Activated naive CD8-positive, alpha-beta T cell treated with anti-CD3 and anti-CD28 coated beads, Interleukin-2, amount 50 U/mL, for 16 hours (primary cell): ENCODE results near the gene SPACA4.
"Not testable (repeated sequence)": the region's sequence is repeated elsewhere in the genome, so short reads cannot be mapped to it uniquely, and the experiment has no call there.

ENCODE experiments used
- DNase-seq: peaks from one replicate; pipeline ENCODE4 v3.0.0-alpha.2; 2020; ENCODE audit warnings: low read depth, low spot score

SPACA4 gene

DNA sequence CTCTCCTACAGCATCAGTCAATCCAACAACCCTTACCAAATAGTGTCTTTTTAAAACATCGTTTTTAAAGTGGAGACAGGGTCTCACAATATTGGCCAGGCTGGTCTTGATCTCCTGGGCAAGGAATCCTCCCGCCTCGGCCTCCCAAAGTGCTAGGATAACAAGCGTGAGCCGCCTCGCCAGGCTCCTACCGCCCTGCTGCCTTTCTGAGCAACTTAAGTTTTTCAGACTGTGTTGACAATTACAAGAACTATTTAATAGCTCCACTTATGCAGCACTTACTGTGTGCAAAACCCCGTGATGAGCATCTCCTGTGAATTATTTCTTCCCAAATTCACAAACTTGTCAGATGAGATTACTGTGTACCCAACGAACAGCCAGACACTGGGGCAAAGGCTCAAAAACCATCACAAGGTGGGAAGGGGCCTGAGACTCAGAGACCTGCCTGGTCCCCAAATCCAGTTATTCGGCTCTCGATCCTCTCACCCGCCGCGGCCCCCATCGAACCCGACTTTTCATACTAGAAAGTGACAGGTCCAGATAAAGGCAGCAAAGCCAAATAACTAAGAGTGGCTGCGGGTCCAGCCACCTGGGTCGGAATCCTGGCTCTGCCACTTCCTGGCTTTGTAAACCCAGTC is 11.9 kb downstream of the SPACA4 start:
- DNase-seq: no peak

DNA sequence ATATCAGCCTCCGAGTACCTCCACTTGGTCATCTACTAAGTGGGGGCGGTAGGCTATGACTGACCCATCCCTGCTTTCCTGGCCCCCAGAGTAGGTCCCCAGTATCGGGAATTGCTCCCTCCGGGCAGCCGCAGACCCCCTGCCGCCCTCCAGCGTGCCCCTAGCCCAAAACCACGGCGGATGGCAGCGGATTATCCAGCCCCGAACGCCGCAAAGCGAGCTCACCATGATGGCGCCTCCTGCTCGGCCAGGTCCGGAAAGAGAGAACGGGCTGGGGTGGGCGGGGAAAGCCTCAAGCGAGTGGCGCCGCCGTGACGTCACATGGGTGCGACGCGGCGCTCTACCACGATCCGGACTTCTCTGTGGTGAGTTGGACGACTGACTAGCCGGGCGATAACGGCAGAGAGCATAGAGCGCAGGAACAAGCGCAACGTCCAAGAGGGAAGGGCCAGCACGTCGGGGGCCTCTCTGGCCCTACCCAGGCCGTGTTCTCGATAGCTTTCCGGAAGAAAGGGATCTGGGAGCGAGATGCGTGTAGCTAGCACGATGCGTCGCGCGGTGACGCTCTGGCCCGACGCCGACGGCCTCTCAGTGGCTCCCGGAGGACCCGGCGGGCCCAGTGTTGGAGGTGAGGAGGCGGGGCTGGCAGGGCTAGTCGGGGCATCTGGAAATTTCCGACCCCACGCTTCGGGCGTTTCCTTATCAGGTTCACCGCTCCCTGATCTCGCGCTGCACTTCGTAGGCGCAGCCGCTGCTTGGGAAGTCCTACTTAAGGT is 12.6 kb downstream of the SPACA4 start, which contains the start of the genes RPL18 and SPHK2:
RPL18 (minus strand) TSS at position 263 of the 776 bp plus-strand sequence; CDS start at position 228, 35 bp downstream.
SPHK2 (plus strand) TSS at position 591 of the 776 bp plus-strand sequence. CDS start 1,009 bp downstream, outside the sequence.
- peak; percentile 88 for DNase-seq

DNA sequence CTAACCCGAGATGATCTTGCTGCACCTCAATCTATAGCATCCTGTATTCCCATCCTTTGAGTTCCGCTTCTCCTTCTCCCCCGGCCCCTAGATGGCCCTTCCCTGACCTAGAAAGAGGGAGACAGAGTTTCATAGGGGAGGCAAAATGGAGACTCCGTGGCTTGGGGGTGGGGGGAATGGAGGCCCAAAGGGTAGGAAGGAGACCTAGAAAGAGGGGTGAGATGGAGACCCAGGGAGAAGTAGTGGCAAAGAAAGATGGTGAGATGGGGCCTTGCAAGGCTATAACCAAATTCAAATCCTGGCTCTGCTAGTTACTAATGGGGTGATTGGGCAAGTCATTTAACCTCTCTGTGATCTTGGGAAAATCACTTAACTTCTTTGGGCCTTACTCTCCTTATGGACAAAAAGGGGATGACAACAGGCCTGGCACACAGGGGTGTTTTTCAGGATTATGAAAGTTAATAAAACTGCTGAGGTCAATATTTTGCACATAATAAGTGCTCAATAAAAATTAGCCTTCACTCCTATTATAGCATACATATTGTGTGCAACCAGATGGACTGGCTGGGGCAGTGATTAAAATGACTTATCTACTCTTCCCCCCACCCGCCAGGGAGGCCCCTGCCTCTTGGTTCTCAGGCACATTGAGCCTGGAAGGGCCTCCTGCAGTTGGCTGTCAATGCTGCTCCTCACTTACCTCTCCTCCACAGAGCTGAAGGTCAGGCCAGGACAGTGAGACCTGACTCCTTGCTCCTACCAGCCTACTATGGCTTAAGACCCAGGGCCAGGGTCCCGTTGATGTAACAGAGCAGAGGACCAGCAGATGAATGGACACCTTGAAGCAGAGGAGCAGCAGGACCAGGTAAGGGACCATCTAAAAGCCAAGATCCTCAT is 13.4 kb downstream of the SPACA4 start:
- DNase-seq: no peak

DNA sequence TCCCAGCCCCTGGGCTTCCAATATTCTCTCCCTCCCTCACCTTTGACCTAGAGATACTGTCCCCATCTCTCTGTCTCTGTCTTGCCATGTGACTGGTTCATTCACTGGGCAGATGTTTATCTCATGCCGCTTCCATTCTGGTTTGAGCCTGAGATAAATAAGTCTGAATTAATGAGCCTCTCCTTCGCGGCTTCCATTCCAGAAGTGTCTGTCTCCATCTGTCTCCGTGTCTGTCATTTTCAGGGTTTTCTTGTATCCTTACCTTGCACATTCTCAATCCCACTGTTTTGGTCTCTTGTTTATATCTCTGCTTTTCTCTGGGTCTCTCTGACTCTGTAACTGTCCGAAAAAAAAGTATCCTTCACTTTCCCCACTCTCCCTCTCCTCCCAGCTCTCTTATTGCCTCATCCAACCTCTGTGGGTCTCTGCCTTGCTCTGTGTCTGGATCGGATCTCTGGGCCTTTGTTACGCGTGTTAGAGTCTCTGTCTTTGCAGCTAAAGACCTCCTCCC is 17.1 kb downstream of the SPACA4 start:
- DNase-seq: no peak

DNA sequence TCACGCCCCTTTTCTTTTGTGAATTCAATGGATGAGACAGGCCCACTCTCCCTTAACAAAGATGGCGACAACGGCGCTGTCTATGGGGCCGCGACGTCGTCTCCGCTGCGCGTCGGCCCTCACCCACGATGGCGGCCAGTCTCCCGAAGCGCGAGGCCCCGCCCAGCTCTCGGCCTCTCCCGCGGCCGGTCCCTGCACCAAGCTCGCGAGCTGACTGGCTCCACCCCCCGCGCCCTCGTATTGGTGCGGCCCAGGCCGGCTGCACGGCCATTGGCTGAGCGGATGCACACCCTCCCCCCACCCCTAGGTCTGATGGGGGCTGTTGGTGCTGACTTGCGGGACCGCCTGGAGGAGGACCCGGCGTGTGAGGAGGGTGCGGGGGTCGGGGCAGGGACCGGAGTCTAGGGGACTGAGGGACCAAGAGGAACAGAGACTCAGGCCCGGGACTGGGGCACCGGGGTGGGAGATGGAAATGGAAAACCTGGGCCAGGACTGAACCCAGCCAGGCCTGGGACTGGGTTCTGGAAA is 17.6 kb downstream of the SPACA4 start:
- peak; percentile 98 for DNase-seq

DNA sequence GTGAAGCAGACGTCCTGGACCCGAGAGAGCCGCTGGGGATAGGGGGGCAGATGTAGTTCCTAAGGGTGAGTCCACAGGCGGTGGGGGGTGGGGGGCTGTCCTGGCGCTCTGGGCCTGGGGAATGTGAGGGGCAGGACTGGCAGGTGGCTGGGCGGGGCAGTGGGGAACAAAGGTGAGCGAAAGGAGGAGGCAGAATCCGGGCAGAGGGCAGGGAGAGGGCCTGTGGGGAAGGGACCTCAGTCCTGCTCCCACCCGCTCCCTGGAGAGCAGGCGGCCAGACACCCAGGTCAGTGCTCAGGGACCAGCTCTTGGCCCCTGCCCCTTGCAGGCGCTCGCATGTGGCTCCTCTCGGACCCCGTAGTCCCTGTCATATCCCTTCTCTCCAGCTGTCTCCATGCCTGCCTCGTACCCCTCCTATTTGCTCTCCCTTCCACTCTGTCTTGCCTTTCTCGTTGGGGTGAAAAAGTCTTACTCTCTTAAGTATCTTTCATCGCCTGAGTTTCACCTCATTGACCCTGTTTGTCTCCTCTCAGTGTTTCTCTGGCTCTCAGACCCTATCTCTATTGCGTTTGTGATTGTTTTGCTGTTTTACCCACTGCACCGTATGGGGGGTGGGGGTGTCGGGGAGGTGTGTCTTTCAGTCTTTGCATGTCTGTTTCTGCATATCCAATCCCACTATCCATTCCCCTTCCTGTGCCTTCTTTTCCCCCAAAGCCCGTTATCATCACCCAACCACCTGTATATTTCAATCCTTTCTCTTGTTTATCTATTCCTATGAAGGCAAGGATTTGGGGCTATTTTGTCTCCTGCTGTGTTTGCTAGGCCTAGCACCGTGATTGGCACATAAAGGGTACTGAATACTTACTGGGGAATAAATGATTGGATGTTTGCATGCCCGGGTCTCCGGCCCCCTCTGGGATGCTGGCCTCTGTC is 18.5 kb downstream of the SPACA4 start:
- no peak for DNase-seq

DNA sequence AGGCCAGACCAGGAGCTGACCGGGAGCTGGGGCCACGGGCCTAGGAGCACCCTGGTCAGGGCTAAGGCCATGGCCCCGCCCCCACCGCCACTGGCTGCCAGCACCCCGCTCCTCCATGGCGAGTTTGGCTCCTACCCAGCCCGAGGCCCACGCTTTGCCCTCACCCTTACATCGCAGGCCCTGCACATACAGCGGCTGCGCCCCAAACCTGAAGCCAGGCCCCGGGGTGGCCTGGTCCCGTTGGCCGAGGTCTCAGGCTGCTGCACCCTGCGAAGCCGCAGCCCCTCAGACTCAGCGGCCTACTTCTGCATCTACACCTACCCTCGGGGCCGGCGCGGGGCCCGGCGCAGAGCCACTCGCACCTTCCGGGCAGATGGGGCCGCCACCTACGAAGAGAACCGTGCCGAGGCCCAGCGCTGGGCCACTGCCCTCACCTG is 19.4 kb downstream of the SPACA4 start:
- no peak for DNase-seq

DNA sequence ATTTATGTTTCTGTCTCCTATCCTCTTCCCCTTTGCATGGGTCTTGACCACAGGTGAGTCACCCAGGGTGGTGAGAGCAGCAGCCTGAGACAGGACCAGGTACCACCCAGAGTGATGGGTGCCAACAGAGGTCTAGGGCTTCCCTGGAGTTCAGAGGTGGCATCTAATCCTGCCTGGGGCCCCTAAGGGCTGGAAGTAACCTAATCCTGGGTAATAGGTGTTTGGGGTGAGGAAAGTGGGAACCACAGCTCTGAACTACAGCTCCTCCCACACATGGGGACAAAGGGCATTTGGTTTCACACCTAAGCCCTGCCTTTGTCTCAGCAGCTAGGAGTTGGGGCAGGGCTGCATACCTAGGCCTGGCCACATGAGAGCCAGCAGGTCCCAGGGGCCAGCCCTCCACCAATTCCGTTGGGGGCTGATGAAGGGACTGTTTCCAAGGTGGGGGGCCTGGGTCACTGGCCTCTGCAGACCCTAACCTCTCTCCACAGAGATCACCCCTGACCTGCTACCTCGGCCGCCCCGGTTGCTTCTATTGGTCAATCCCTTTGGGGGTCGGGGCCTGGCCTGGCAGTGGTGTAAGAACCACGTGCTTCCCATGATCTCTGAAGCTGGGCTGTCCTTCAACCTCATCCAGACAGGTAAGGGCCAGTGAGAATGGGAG is 20.8 kb downstream of the SPACA4 start:
- no peak for DNase-seq

DNA sequence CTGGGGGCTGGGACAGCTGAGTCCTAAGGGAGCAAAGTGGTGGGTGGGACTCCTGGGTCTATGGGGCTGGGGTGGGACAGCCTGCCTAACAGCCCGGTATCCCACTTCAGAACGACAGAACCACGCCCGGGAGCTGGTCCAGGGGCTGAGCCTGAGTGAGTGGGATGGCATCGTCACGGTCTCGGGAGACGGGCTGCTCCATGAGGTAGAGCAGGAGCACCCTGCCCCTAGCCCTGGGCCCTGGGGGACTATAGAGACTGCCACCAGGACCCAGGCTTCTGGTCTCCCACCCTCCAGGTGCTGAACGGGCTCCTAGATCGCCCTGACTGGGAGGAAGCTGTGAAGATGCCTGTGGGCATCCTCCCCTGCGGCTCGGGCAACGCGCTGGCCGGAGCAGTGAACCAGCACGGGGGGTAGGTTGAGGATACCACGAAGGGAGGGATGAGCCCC is 21.3 kb downstream of the SPACA4 start:
- no peak for DNase-seq

DNA sequence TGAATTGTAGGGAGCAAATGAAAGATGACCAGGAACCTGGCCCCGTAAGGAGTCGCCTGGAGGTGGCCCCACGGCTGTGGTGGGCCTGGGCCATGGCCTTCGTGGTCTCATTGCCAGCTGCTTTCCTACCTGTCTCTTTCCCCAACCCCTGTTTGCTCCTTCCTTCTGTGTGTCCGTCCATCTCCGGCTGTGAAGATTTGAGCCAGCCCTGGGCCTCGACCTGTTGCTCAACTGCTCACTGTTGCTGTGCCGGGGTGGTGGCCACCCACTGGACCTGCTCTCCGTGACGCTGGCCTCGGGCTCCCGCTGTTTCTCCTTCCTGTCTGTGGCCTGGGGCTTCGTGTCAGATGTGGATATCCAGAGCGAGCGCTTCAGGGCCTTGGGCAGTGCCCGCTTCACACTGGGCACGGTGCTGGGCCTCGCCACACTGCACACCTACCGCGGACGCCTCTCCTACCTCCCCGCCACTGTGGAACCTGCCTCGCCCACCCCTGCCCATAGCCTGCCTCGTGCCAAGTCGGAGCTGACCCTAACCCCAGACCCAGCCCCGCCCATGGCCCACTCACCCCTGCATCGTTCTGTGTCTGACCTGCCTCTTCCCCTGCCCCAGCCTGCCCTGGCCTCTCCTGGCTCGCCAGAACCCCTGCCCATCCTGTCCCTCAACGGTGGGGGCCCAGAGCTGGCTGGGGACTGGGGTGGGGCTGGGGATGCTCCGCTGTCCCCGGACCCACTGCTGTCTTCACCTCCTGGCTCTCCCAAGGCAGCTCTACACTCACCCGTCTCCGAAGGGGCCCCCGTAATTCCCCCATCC is 22.1 kb downstream of the SPACA4 start:
- no peak for DNase-seq

DNA sequence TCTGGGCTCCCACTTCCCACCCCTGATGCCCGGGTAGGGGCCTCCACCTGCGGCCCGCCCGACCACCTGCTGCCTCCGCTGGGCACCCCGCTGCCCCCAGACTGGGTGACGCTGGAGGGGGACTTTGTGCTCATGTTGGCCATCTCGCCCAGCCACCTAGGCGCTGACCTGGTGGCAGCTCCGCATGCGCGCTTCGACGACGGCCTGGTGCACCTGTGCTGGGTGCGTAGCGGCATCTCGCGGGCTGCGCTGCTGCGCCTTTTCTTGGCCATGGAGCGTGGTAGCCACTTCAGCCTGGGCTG is 22.7 kb downstream of the SPACA4 start:
- no peak for DNase-seq

DNA sequence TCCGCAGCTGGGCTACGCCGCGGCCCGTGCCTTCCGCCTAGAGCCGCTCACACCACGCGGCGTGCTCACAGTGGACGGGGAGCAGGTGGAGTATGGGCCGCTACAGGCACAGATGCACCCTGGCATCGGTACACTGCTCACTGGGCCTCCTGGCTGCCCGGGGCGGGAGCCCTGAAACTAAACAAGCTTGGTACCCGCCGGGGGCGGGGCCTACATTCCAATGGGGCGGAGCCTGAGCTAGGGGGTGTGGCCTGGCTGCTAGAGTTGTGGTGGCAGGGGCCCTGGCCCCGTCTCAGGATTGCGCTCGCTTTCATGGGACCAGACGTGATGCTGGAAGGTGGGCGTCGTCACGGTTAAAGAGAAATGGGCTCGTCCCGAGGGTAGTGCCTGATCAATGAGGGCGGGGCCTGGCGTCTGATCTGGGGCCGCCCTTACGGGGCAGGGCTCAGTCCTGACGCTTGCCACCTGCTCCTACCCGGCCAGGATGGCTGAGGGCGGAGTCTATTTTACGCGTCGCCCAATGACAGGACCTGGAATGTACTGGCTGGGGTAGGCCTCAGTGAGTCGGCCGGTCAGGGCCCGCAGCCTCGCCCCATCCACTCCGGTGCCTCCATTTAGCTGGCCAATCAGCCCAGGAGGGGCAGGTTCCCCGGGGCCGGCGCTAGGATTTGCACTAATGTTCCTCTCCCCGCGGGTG is 23.2 kb downstream of the SPACA4 start:
- DNase-seq: no peak

DNA sequence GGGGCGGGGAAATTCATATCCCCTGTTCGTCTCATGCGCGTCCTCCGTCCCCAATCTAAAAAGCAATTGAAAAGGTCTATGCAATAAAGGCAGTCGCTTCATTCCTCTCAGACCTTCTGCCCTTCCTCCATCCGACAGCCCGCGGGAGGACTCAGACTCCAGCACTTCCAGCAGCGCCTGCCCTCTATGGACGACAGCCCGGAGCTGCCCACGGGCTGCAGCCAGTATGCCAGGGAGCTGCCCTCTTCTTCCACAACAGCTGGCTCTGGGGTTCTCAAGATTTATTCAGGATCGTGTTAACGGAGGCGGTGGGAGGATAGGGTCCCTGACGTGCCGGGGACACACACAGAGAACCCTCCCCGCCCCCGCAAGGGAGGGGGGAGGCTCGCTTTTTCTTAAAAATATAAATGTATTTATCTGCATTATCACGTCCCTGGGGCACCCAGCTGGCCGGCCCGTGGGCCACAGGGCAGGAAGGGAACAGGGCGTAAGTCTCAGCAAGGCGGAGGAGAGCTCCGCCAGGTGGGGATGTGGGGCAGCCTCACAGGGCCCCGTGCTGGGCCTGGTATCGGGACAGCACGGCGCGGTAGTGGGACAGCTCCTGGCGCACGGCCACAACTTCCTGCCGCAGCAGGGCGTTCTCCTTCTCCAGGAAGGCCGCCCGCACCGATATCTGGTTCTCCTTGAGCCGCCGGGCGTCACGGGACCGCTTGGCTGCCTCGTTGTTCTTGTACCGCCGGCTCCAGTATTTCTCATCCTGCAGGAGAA is 23.9 kb downstream of the SPACA4 start:
- DNase-seq: no peak

DNA sequence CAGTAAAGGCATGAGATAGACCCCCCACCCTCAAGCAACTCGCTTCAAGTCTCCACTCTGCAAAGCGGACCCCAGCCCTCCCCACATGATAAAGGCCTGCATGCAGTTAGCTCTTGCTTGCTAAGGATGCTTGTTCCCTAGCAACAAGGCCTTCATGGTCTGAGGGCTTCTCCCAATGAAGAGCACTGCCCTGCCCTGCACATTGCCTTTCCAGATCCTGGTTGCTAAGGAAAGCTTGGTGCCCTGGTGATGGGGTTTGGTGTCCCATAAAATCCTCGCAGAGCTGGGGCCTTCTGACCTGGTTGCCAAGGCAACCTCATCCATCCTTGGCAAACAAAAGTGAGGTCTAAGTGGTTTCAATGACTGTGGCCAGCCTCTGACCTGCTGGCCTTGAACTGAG is 24.7 kb downstream of the SPACA4 start:
- no peak for DNase-seq

DNA sequence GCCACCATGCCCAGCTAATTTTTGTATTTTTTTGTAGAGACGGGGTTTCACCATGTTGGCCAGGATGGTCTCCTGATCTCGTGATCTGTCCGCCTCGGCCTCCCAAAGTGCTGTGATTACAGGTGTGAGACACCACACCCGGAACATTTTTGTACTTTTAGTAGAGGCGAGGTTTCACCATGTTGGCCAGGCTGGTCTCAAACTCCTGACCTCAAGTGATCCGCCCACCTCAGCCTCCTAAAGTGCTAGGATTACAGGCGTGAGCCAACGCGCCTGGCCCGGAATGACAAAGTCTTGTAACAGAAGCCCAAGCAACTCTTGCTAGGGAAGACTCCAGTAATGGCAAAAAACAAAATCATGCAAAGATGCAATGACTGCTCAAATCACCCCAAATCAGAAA is 25.7 kb downstream of the SPACA4 start:
- DNase-seq: not testable (repeated sequence)

DNA sequence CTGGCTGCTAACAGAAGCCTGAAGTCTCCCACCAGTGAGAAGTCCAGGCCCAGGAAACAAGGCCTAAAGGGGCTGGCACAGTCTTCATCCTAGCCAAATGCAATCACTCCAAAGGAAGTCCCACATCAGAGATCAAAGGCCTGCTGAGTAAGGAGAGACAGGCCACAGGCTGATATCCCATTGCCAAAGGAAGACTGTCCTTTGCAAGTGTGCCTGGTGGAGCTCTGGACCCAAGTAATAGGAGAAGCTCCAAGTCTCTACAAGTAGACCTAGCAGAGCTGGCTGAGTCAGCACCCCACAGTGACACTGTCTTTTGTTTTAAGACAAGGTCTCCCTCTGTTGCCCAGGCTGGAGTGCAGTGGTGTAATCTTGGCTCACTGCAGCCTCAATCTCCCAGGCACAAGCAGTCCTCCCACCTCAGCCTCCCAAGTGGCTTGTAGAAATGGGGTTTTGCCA is 26.2 kb downstream of the SPACA4 start:
- no peak for DNase-seq

DNA sequence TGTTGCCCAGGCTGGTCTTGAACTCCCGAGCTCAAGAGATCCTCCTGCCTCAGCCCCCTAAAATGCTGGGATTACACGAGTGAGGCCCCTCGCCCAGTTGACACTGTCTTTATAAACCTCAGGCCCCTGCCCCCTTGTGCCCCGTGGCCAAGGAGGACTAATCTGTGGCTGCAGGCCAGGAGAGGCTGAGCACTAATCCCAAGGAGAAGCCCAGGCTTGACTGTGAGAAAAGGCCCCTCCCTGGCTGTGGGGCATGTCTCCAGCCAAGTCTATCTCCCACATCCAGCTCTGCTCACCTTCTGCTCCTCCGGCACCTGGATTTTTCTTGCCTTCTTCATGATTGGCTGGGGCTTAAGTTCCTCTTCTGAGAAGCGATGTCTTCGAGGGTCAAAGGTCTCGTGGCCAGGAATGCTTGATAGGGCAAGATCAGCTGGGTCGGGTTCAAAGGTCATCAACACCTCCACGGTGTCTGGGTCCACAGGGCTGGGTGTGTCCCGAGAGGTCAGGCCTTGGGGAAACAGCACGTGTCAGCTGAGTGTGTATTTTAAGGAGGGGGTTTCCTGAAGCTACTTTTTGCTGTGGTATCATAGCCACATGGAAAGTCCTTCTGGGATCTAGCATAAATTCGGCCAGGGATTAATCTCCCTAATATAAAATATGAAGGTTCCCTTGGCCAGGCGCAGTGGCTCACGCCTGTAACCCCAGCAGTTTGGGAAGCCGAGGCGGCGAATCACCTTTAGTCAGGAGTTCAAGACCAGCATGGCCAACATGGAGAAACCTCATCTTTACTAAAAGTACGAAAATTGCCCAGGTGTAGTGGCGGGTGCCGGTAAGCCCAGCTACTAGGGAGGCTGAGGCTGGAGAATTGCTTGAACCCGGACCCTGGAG is 26.9 kb downstream of the SPACA4 start:
- no peak for DNase-seq
